ENCODE data around the gene FFAR1.

The FFAR1 gene

GRCh38 chr19:35341565-35342225 is 6.0 kb upstream of the FFAR1 start:
- DNase-seq, result no peak
- TF ChIP-seq POLR2A (IDR thresholded peaks at IDR 0.05; ENCODE audit: low read length) (no peak), GATA1 (IDR thresholded peaks at IDR 0.05; ENCODE audit: low read depth, low read length) (no peak)

- no peak for TF ChIP-seq POLR2A (IDR thresholded peaks at IDR 0.05; ENCODE audit: low read length)
- TF ChIP-seq GATA1 (IDR thresholded peaks at IDR 0.05; ENCODE audit: low read depth, low read length), result no peak
- no peak for DNase-seq
Measured at GRCh38 chr19:35342430-35342829, 5.3 kb upstream of the FFAR1 start.

- TF ChIP-seq POLR2A (IDR thresholded peaks at IDR 0.05; ENCODE audit: low read length), result no peak
- TF ChIP-seq GATA1 (IDR thresholded peaks at IDR 0.05; ENCODE audit: low read depth, low read length), result no peak
- DNase-seq, result no peak
Measured at GRCh38 chr19:35344511-35345031, 3.1 kb upstream of the FFAR1 start.

GRCh38 chr19:35345671-35346111 is 2.0 kb upstream of the FFAR1 start:
- TF ChIP-seq POLR2A (IDR thresholded peaks at IDR 0.05; ENCODE audit: low read length), result no peak
- no peak for TF ChIP-seq GATA1 (IDR thresholded peaks at IDR 0.05; ENCODE audit: low read depth, low read length)

GRCh38 chr19:35346193-35347052 is 1.3 kb upstream of the FFAR1 start:
- DNase-seq, result no peak
- TF ChIP-seq POLR2A (IDR thresholded peaks at IDR 0.05; ENCODE audit: low read length) (no peak), GATA1 (IDR thresholded peaks at IDR 0.05; ENCODE audit: low read depth, low read length) (no peak)

More at GRCh38 chr19:35345671-35346111, 2.0 kb upstream of the FFAR1 start:
- DNase-seq, result no peak

- DNase-seq, result no peak
- TF ChIP-seq GATA1 (IDR thresholded peaks at IDR 0.05; ENCODE audit: low read depth, low read length) (no peak), POLR2A (IDR thresholded peaks at IDR 0.05; ENCODE audit: low read length) (no peak)
Measured at GRCh38 chr19:35347930-35348298, 212 bp downstream of the FFAR1 start.

GRCh38 chr19:35348911-35349611 is 1.4 kb downstream of the FFAR1 start:
- DNase-seq, result no peak

GRCh38 chr19:35349614-35350521 is 2.2 kb downstream of the FFAR1 start:
- DNase-seq, result no peak

More at GRCh38 chr19:35348911-35349611, 1.4 kb downstream of the FFAR1 start:
- TF ChIP-seq POLR2A (IDR thresholded peaks at IDR 0.05; ENCODE audit: low read length) (no peak), GATA1 (IDR thresholded peaks at IDR 0.05; ENCODE audit: low read depth, low read length) (no peak)

GRCh38 chr19:35350591-35350990 is 2.9 kb downstream of the FFAR1 start:
- no peak for DNase-seq

More at GRCh38 chr19:35349614-35350521, 2.2 kb downstream of the FFAR1 start:
- TF ChIP-seq POLR2A (IDR thresholded peaks at IDR 0.05; ENCODE audit: low read length) (no peak), GATA1 (IDR thresholded peaks at IDR 0.05; ENCODE audit: low read depth, low read length) (no peak)

GRCh38 chr19:35351411-35352176 is 3.9 kb downstream of the FFAR1 start:
- DNase-seq, result no peak
- no peak for TF ChIP-seq GATA1 (IDR thresholded peaks at IDR 0.05; ENCODE audit: low read depth, low read length)
- TF ChIP-seq POLR2A (IDR thresholded peaks at IDR 0.05; ENCODE audit: low read length), result no peak

More at GRCh38 chr19:35350591-35350990, 2.9 kb downstream of the FFAR1 start:
- TF ChIP-seq POLR2A (IDR thresholded peaks at IDR 0.05; ENCODE audit: low read length), result no peak
- no peak for TF ChIP-seq GATA1 (IDR thresholded peaks at IDR 0.05; ENCODE audit: low read depth, low read length)

- DNase-seq, result no peak
- no peak for TF ChIP-seq POLR2A (IDR thresholded peaks at IDR 0.05; ENCODE audit: low read length)
- no peak for TF ChIP-seq GATA1 (IDR thresholded peaks at IDR 0.05; ENCODE audit: low read depth, low read length)
Measured at GRCh38 chr19:35352177-35352447, 4.4 kb downstream of the FFAR1 start.

Measured in erythroblast (primary cell).